NCI-H345 treated with DMSO at 0.1 percent for 48 hours (cell line): ENCODE results near the gene PNPO.

Experiments
- DNase-seq: peaks from one replicate; lab custom pipeline; 2025; ENCODE audit not compliant: unreplicated experiment; lab: John Stamatoyannopoulos, UW

Gene PNPO

GRCh38 chr17:47949197-47949759, 7.9 kb downstream of the PNPO start:
- DNase-seq, result peak; percentile 71

GRCh38 chr17:47949946-47950345, 8.6 kb downstream of the PNPO start:
- no peak for DNase-seq

- DNase-seq, result no peak
Measured at GRCh38 chr17:47950448-47950847, 9.1 kb downstream of the PNPO start.

- DNase-seq, result no peak
Measured at GRCh38 chr17:47952171-47953021, 11.0 kb downstream of the PNPO start.

GRCh38 chr17:47953909-47954308, 12.5 kb downstream of the PNPO start:
- no peak for DNase-seq

- DNase-seq, result peak; percentile 43
Measured at GRCh38 chr17:47955497-47956461, 14.4 kb downstream of the PNPO start.

GRCh38 chr17:47956791-47957590, 15.6 kb downstream of the PNPO start:
- DNase-seq, result peak; percentile 81

GRCh38 chr17:47957591-47958490, 16.5 kb downstream of the PNPO start, which contains the start of gene PRR15L:
Gene PRR15L, minus strand, starts transcription at chr17:47957883. Its CDS starts 4,649 bp downstream, at chr17:47953234.
- peak; percentile 96 for DNase-seq

- peak; percentile 86 for DNase-seq
Measured at GRCh38 chr17:47959825-47960655, 18.7 kb downstream of the PNPO start.

GRCh38 chr17:47961406-47961805, 20.0 kb downstream of the PNPO start:
- no peak for DNase-seq

GRCh38 chr17:47962901-47963300, 21.5 kb downstream of the PNPO start:
- no peak for DNase-seq

- DNase-seq, result no peak
Measured at GRCh38 chr17:47964856-47965255, 23.5 kb downstream of the PNPO start.

- DNase-seq, result no peak
Measured at GRCh38 chr17:47966079-47966519, 24.7 kb downstream of the PNPO start.

- no peak for DNase-seq
Measured at GRCh38 chr17:47967607-47968252, 26.4 kb downstream of the PNPO start.

- no peak for DNase-seq
Measured at GRCh38 chr17:47968836-47969235, 27.5 kb downstream of the PNPO start.

GRCh38 chr17:47969930-47970724, 28.8 kb downstream of the PNPO start:
- no peak for DNase-seq
